ENCODE data around the gene CNTFR. TPM values are rescaled to one million over a fixed set of nuclear protein-coding genes. Genes with fewer than 3 reads are reported as not detected.

CNTFR gene
- total and polyA plus RNA-seq, 2 of the 8 experiments (the other 6 are each of a cell fraction or from before 2014, with no cell fraction given): 1.2 to 4.2 TPM

DNA sequence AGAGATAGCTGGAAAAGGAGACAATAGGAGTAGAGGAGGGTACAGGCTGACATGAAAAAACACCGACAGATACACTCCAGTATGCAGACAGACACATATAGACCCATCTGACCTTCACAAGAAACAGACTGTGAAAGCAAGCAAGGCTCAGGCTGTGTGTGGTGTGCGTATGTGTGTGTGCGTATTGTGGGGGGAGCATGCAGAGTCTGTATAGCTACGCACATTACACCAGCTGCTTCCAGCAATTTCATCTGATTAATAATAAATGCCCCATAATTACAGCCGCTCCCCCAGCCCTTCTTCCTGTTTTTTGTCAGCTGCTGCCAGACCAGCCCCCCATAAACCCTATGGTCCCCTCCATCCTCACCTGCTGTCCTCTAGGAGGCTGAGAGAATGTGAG is 6.7 kb downstream of the CNTFR start:
- Histone ChIP-seq H3K79me2 (ENCODE audit: control insufficient read depth in 1 of 2, insufficient read depth in 2 of 2, low read length in 2 of 2) (no peaks in the 10 kb centered on the region), H3K27me3 (replicated peaks in 1 of 4; ENCODE audit: control insufficient read depth in 3 of 4, extremely low read depth in 1 of 4, insufficient read depth in 3 of 4, low read length in 3 of 4) (peaks cover 44 to 96% (median 87%) of the 10 kb centered on the region in 4 experiments), H2BK15ac (ENCODE audit: low read length) (no peak overlapping the region), H3K9me3 (ENCODE audit: insufficient read depth in 2 of 2, low read depth in 1 of 2, low read length in 1 of 2) (peaks cover 0 to 4% of the 10 kb centered on the region in 2 experiments; a peak in 1 of 4 replicates), H3K4ac (replicated peaks; ENCODE audit: insufficient read length, low read depth, low read length) (no peak overlapping the region), H2AK5ac (ENCODE audit: low read depth, low read length) (no peak overlapping the region), H2BK12ac (ENCODE audit: low read depth, low read length) (peak overlapping the region; percentile 60; the same call in 1 of the 2 replicates), H2AFZ (ENCODE audit: low read length) (no peak overlapping the region), H4K8ac (ENCODE audit: extremely low read depth, insufficient read depth, low read length) (no peak overlapping the region), H4K20me1 (replicated peaks in 1 of 2; ENCODE audit: control insufficient read depth in 1 of 2, insufficient read depth in 2 of 2, low read length in 2 of 2) (peaks cover 6 to 9% of the 10 kb centered on the region in 2 experiments), H3K23me2 (ENCODE audit: low read depth, low read length) (peaks cover 12% of the 10 kb centered on the region; the same call in 1 of the 2 replicates), H2BK120ac (replicated peaks; ENCODE audit: low read depth, low read length) (no peak overlapping the region), H3K9ac (replicated peaks in 1 of 4; ENCODE audit: extremely low read depth in 1 of 4, low read depth in 3 of 4, low read length in 3 of 4) (no peak overlapping the region), H4K91ac (replicated peaks; ENCODE audit: insufficient read length, low read length) (no peak overlapping the region), H3K27ac (ENCODE audit: low read depth, low read length) (no peak overlapping the region), H3K23ac (ENCODE audit: insufficient read length) (no peak overlapping the region), H3K4me2 (ENCODE audit: insufficient read depth in 1 of 2, low read depth in 2 of 2, low read length in 2 of 2) (no peak overlapping the region), H4K5ac (ENCODE audit: insufficient read length, low read depth, low read length) (no peak overlapping the region), H3K79me1 (ENCODE audit: low read depth, low read length) (no peaks in the 10 kb centered on the region), H3K56ac (replicated peaks; ENCODE audit: insufficient read length, low read depth, low read length) (no peak overlapping the region), H3K4me1 (replicated peaks in 1 of 4; ENCODE audit: control insufficient read depth in 3 of 4, insufficient read depth in 4 of 4, low read length in 3 of 4) (peaks cover 4 to 36% (median 22%) of the 10 kb centered on the region in 4 experiments), H2BK20ac (ENCODE audit: low read length) (no peak overlapping the region), H3K18ac (ENCODE audit: extremely low read depth, low read length) (no peak overlapping the region), H3K36me3 (ENCODE audit: control insufficient read depth in 2 of 4, insufficient read depth in 4 of 4, low read length in 3 of 4) (no peaks in the 10 kb centered on the region), H3K4me3 (ENCODE audit: extremely low read depth in 1 of 4, insufficient read depth in 2 of 4, low read depth in 3 of 4, low read length in 4 of 4) (no peak overlapping the region), H3K14ac (ENCODE audit: insufficient read length) (no peak overlapping the region), H2BK5ac (ENCODE audit: low read depth, low read length) (no peak overlapping the region)
- CTCF ChIA-PET (ENCODE audit: partially characterized antibody): interaction anchor here (0.8 to 13.8 kb wide), 9 partner anchors 8 to 149 kb away, joined by 3 to 241 read pairs (median 4); no protein-coding TSS in a partner anchor
- POLR2A ChIA-PET (ENCODE audit: partially characterized antibody): interaction anchor here (0.8 to 1.3 kb wide), 4 partner anchors 10 to 26 kb away, joined by 3 to 5 read pairs (median 4); no protein-coding TSS in a partner anchor
- FAIRE-seq (no peak), DNase-seq (ENCODE audit: low read depth in 1 of 2, low spot score in 2 of 2) (no peak)
- 92% methylated on average over 5 of the region's 5 CpGs; no CpG with 5 or more reads in 1 of the 2 experiments for WGBS, 2 experiments (ENCODE audit: extremely low coverage in 1 of 2, insufficient coverage in 1 of 2, insufficient read length in 1 of 2, insufficient replicate concordance in 2 of 2, low coverage in 1 of 2, low lambda C conversion rate in 2 of 2, missing lambda C conversion rate in 1 of 2)
- no peak for TF ChIP-seq EGR1 (IDR thresholded peaks at IDR 0.05; ENCODE audit: borderline replicate concordance, low read depth, low read length)

All from H1 (cell line).